ENCODE data around the gene ARL13B. TPM values are rescaled to one million over a fixed set of nuclear protein-coding genes. Genes with fewer than 3 reads are reported as not detected.
A peak's percentile ranks its signal among the peaks of the same experiment; 100 is the strongest.

The ARL13B gene
- total RNA-seq, 2 experiments from 2014 or later: 10.8 to 12.0 TPM

DNA sequence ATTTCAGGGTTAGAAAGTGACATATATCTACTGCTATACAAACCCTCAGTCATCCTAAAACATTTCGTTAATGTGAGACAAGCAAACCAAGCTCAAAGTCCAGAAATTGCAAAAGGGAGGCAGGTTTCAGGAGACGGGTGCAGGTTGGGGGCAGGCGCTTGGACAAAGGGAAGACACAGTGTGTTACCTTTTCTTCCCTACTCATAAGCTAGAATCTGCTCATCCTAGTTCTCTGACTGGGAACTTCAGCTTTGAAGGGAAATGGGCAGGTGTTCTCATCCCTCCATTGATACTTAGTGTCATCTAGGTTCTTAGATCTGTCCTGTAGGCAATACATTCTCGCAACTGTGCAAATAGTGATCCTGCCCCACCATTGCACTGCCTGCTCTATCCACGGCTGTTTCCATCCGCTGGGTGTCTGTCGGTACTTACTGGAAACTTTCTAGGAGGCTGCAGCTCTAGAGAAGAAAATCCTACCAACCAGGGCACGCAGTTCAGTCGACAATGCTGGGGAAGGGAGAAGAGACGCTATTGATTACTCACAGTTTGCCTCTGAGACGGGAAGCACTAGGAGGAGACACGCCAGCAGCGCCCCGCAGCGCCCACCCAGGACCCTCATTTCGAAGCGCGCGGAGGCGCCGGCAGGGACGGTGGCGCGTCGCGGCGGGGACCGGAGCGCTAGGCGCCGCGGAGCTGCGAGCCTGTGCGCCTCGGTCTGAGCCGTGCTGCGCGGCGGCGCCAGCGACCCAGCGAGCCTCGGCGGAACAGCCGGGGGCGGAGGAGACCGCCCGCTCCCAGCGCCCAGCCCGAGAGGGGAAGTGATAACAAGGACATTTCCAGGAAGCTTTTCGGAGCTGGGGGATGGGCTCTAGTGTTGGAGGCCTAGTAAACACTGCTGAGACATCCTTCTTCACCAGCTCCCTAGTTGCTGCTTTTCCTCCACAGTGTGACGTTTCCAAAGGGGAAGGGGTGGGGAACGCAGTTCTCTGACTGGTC lies 6.5 kb upstream of the ARL13B start, which contains the start of gene PROS1:
Gene PROS1 (minus strand): TSS at position 766 of the 996 bp plus-strand sequence. CDS start 147 bp downstream, at position 619.
- H3K4me3 Mint-ChIP-seq: peak within 1 kb of the TSS; percentile 69
- peak within 1 kb of the TSS; percentile 9 for H3K27ac Mint-ChIP-seq
- ChIA-PET CTCF (interaction anchor here (1.0 to 1.4 kb wide), 2 partner anchors 12 to 31 kb away, joined by 3 to 5 read pairs; no protein-coding TSS in a partner anchor), POLR2A (interaction anchor here (1.4 kb wide), 1 partner anchor 89 kb away, joined by 3 read pairs; no protein-coding TSS in a partner anchor)
- H3K27me3 Mint-ChIP-seq (ENCODE audit: low read depth): peaks cover 9% of the 10 kb centered on the region
- peaks cover 13% of the 10 kb centered on the region for H3K4me1 Mint-ChIP-seq (ENCODE audit: low read depth)
- DNase-seq (peak; percentile 54), ATAC-seq (peak; percentile 99)
- H3K9me3 Mint-ChIP-seq (ENCODE audit: insufficient read depth): no peaks in the 10 kb centered on the region
- no peaks in the 10 kb centered on the region for H3K36me3 Mint-ChIP-seq (ENCODE audit: low read depth)

DNA sequence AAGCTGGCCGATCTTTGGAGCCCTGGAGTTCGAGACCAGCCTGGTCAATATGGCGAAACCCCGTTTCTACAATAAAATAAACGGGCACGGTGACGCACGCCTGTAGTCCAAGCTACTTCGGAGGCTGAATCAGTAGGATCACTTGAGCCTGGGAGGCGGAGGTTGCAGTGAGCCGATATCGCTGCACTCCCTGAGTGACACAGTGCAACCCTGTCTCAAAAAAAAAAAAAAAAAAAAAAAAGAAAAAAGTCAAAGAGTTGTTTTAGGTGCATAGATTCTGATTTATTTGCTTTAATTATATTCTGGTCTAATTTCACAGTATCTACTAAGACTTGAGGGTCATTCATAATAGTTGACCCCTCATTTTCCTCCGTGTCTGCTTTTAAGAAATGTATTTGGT lies 1.7 kb downstream of the ARL13B start:
- Mint-ChIP-seq H3K27me3 (ENCODE audit: low read depth) (peaks cover 2% of the 10 kb centered on the region), H3K9me3 (ENCODE audit: insufficient read depth) (no peaks in the 10 kb centered on the region), H3K4me1 (ENCODE audit: low read depth) (peaks cover 24% of the 10 kb centered on the region), H3K4me3 (no peak overlapping the region), H3K27ac (no peak overlapping the region), H3K36me3 (ENCODE audit: low read depth) (no peaks in the 10 kb centered on the region)
- ATAC-seq (no peak), DNase-seq (no peak)
- ChIA-PET POLR2A (no interaction called here), CTCF (interaction anchor here (1.0 kb wide), 1 partner anchor 110 kb away, joined by 3 read pairs; no protein-coding TSS in a partner anchor)

DNA sequence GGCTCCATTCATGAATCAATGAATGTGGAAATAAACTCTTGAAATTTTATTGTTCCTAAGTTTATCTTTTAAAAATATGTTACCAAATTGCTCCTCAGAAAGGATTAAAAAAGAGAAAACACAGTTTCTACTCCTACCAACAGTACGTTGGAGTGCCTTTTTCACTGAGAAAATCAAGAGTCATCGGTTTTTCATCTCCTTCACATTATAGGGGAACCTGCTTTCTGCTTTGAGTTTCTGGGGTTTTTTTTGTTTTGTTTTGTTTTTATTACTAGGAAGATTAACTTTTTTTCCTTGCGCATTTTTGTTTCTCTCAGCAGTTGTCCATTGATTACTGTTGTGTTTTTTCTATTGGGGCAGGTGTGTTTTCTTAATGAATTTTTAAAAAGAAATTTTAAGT lies 3.5 kb downstream of the ARL13B start:
- H3K36me3 Mint-ChIP-seq (ENCODE audit: low read depth): no peaks in the 10 kb centered on the region
- H3K27ac Mint-ChIP-seq: no peak overlapping the region
- H3K27me3 Mint-ChIP-seq (ENCODE audit: low read depth): no peaks in the 10 kb centered on the region
- ChIA-PET CTCF (no interaction called here), POLR2A (no interaction called here)
- H3K4me1 Mint-ChIP-seq (ENCODE audit: low read depth): peaks cover 21% of the 10 kb centered on the region
- DNase-seq (no peak), ATAC-seq (no peak)
- no peak overlapping the region for H3K4me3 Mint-ChIP-seq
- no peaks in the 10 kb centered on the region for H3K9me3 Mint-ChIP-seq (ENCODE audit: insufficient read depth)

DNA sequence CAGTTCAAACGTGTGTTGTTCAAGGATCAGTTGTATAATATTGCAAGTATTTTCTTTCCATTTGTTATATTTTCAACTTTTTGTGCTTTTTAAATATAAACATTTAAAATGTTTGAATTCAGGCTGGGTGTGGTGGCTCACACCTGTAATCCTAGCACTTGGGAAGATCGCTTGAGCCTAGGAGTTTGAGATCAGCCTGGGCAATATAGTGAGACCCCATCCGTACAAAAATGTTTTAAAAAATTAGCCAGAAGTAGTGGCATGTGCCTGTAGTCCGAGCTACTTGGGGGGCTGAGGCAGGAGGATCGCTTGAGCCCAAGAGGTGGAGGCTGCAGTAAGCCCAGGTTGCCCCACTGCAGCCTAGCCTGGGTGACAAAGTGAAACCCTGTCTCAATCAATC lies 4.7 kb downstream of the ARL13B start:
- no peak for DNase-seq
- ATAC-seq: no peak
- no peaks in the 10 kb centered on the region for H3K9me3 Mint-ChIP-seq (ENCODE audit: insufficient read depth)
- H3K27ac Mint-ChIP-seq: no peak overlapping the region
- POLR2A ChIA-PET: no interaction called here
- H3K4me1 Mint-ChIP-seq (ENCODE audit: low read depth): peaks cover 17% of the 10 kb centered on the region
- no peak overlapping the region for H3K4me3 Mint-ChIP-seq
- H3K36me3 Mint-ChIP-seq (ENCODE audit: low read depth): no peaks in the 10 kb centered on the region
- CTCF ChIA-PET: interaction anchor here (1.5 kb wide), 1 partner anchor 11 kb away, joined by 5 read pairs; the partner anchor contains the start of gene PROS1
- no peaks in the 10 kb centered on the region for H3K27me3 Mint-ChIP-seq (ENCODE audit: low read depth)

DNA sequence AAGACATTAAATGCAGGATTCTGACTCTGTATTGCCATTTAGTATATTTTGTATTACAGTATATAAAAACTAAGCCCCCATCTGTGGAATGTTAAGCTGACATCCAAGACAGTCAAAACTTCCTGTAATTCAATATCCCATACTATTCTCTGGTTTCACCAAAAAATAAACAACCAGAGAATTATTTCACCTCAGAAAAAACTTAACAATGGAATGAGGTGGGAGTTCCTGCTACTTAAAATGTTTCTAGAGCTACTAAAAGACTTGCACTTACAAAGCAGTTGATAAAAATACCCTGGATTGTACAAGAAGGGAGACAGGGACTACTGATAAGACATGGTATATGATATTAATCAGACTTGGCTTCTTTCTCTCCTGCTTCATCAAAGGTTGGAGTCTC lies 8.3 kb downstream of the ARL13B start:
- H3K27me3 Mint-ChIP-seq (ENCODE audit: low read depth): no peaks in the 10 kb centered on the region
- H3K27ac Mint-ChIP-seq: no peak overlapping the region
- no peak overlapping the region for H3K4me3 Mint-ChIP-seq
- H3K4me1 Mint-ChIP-seq (ENCODE audit: low read depth): no peaks in the 10 kb centered on the region
- no peak for ATAC-seq
- ChIA-PET POLR2A (no interaction called here), CTCF (interaction anchor here (1.4 kb wide), 1 partner anchor 81 kb away, joined by 3 read pairs; no protein-coding TSS in a partner anchor)
- no peak for DNase-seq
- H3K36me3 Mint-ChIP-seq (ENCODE audit: low read depth): no peaks in the 10 kb centered on the region
- H3K9me3 Mint-ChIP-seq (ENCODE audit: insufficient read depth): no peaks in the 10 kb centered on the region

DNA sequence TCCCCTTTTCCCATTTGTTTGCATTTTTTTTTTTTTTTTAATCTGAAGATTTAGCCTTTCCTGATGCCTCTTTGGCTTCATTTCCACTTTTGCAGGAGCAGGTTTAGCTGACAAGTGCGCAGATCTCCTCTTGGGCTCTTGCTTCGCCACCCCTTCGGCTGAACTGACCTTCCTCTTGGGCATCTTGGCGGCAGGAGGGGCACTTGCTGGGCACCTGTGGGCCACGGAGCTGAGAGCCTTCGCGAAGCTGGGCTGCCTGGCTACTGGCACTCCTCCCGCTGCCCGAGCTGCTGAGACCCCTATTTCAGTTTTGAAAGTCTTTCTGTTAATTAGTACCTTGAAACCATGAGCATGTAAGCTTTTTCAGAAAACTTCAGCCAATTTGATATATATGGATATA lies 8.8 kb downstream of the ARL13B start:
- Mint-ChIP-seq H3K36me3 (ENCODE audit: low read depth) (no peaks in the 10 kb centered on the region), H3K9me3 (ENCODE audit: insufficient read depth) (no peaks in the 10 kb centered on the region), H3K4me1 (ENCODE audit: low read depth) (peaks cover under 1% of the 10 kb centered on the region), H3K4me3 (no peak overlapping the region), H3K27ac (no peak overlapping the region), H3K27me3 (ENCODE audit: low read depth) (no peaks in the 10 kb centered on the region)
- DNase-seq (no peak), ATAC-seq (no peak)
- ChIA-PET POLR2A (interaction anchor here (1.1 kb wide), 1 partner anchor 73 kb away, joined by 3 read pairs; no protein-coding TSS in a partner anchor), CTCF (interaction anchor here (1.4 kb wide), 1 partner anchor 81 kb away, joined by 3 read pairs; no protein-coding TSS in a partner anchor)

DNA sequence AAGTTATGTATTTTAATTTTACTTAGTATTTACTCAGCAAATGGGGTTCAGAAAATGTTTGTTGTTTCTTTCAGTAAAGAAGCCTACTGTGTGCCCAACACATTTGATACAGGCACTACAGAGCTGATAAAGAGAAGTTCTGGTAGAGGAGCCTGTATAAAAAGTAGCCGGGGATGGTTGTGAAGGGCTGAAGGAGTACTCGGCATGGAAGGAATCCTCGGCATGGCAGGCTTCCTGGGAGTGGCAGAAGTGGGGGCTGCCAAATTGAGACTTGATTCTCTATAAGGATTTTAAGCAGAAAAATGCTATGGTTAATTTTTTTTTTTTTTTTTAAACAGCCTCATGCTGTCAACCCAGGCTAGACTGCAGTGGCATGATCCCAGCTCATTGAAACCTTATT lies 9.3 kb downstream of the ARL13B start:
- Mint-ChIP-seq H3K9me3 (ENCODE audit: insufficient read depth) (no peaks in the 10 kb centered on the region), H3K27me3 (ENCODE audit: low read depth) (no peaks in the 10 kb centered on the region), H3K27ac (no peak overlapping the region), H3K36me3 (ENCODE audit: low read depth) (no peaks in the 10 kb centered on the region), H3K4me1 (ENCODE audit: low read depth) (peaks cover 5% of the 10 kb centered on the region), H3K4me3 (no peak overlapping the region)
- no peak for DNase-seq
- CTCF ChIA-PET: interaction anchor here (1.4 kb wide), 1 partner anchor 80 kb away, joined by 3 read pairs; no protein-coding TSS in a partner anchor
- POLR2A ChIA-PET: interaction anchor here (0.7 to 1.1 kb wide), 2 partner anchors 9 to 73 kb away, joined by 3 read pairs; no protein-coding TSS in a partner anchor
- ATAC-seq: no peak

DNA sequence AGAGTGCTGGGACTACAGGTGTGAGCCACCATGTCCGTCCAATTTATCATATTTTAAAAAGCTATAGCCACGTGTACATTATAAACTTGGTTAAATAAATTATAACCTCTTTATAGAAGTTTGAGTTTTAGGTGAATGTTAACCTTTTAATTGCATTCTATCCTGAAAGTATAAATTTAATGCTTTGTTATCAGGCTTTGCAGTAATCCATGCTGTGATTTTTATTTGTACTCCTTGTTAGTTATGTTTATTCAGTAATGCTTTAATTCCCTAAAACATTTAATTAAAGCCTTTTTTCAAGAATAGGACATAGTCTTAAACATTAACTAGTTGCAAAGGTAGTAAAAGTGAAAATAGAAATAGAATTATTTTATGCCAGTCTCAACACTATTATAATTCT lies 11.7 kb downstream of the ARL13B start:
- Mint-ChIP-seq H3K4me3 (no peak overlapping the region), H3K27ac (no peak overlapping the region), H3K27me3 (ENCODE audit: low read depth) (no peaks in the 10 kb centered on the region), H3K4me1 (ENCODE audit: low read depth) (peaks cover 5% of the 10 kb centered on the region), H3K9me3 (ENCODE audit: insufficient read depth) (no peaks in the 10 kb centered on the region), H3K36me3 (ENCODE audit: low read depth) (no peaks in the 10 kb centered on the region)
- ATAC-seq: no peak
- POLR2A ChIA-PET: no interaction called here
- DNase-seq: no peak
- CTCF ChIA-PET: no interaction called here

DNA sequence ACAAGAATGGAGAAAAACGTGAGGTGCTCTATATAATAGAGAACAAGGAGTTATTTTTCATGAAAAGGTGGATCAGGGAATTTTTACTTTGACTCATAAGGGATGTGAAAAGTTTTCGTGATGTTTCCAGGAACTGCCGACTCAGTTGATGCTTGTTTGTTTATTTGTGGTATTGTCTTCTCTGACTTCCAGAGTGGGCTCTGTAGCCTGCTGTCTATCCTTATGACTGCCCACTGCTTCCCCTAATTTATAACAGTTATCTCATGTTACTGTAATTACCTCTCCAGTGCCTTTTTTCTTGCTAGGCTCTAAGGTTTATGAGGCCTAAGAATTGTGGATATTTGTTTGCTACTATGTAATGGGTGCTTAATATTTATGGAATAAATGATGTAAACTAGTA lies 12.3 kb downstream of the ARL13B start:
- Mint-ChIP-seq H3K27me3 (ENCODE audit: low read depth) (no peaks in the 10 kb centered on the region), H3K36me3 (ENCODE audit: low read depth) (no peaks in the 10 kb centered on the region), H3K4me1 (ENCODE audit: low read depth) (peaks cover 5% of the 10 kb centered on the region), H3K4me3 (no peak overlapping the region), H3K27ac (no peak overlapping the region), H3K9me3 (ENCODE audit: insufficient read depth) (no peaks in the 10 kb centered on the region)
- no peak for DNase-seq
- CTCF ChIA-PET: no interaction called here
- POLR2A ChIA-PET: no interaction called here
- no peak for ATAC-seq

DNA sequence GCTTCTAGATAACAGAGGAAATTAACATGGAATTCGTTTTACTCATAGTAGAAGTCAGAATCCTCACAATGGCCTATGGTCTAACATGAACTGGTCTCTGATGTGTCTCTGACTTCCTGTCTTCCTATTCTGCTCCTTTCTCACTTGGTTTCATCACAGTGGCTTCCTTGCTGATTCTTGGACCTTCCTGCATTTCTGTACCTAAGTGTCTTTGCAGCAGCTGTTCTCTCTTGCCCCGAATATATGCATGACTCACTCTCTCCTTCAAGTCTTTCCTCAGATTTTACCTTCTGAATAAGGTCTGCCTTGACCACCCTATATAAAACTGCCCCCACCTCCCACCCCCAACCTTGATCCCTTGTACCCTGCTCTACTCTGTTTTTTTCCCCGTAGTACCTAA lies 14.1 kb downstream of the ARL13B start:
- ATAC-seq: no peak
- CTCF ChIA-PET: no interaction called here
- POLR2A ChIA-PET: no interaction called here
- Mint-ChIP-seq H3K4me1 (ENCODE audit: low read depth) (peaks cover 5% of the 10 kb centered on the region), H3K36me3 (ENCODE audit: low read depth) (no peaks in the 10 kb centered on the region), H3K9me3 (ENCODE audit: insufficient read depth) (no peaks in the 10 kb centered on the region), H3K27me3 (ENCODE audit: low read depth) (no peaks in the 10 kb centered on the region), H3K4me3 (no peak overlapping the region), H3K27ac (no peak overlapping the region)
- DNase-seq: no peak

DNA sequence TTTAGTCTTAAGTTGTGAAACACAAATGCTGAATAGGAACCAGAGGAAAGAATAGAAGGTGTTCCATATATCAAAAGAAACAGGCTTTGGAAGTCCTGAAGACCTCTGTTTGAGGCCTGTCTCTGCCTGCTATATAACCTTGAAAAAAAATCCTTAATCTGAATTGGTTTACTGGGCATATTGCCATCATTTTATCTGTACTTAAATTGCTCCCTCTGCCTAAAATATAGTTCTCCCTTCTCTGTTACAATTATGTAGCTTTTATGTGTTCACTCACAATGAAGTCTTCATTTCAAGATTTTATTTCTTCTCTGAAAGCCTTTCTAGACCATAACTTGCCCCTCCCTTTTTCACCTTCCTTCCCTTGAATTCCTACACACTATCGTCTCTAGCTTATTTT lies 21.2 kb downstream of the ARL13B start:
- no peak overlapping the region for H3K4me3 Mint-ChIP-seq

More for the DNA sequence above, 21.2 kb downstream of the ARL13B start:
- DNase-seq (no peak), ATAC-seq (no peak)
- H3K4me1 Mint-ChIP-seq (ENCODE audit: low read depth): peaks cover 1% of the 10 kb centered on the region
- H3K9me3 Mint-ChIP-seq (ENCODE audit: insufficient read depth): no peaks in the 10 kb centered on the region
- no peaks in the 10 kb centered on the region for H3K36me3 Mint-ChIP-seq (ENCODE audit: low read depth)
- H3K27ac Mint-ChIP-seq: no peak overlapping the region
- ChIA-PET POLR2A (no interaction called here), CTCF (interaction anchor here (0.7 to 1.2 kb wide), 4 partner anchors 12 to 68 kb away, joined by 3 read pairs; partner anchors contain the start of genes DHFR2 and NSUN3)
- H3K27me3 Mint-ChIP-seq (ENCODE audit: low read depth): no peaks in the 10 kb centered on the region

All from activated CD8-positive, alpha-beta T cell treated with anti-CD3 and anti-CD28 coated beads, Interleukin-2, amount 10 ng/mL, durations not matched to agents 7 days and 5 days (primary cell).